OCI-LY1 (cell line): ENCODE results near the gene PPP1CA.

ENCODE experiments used
- H2AFZ ChIP-seq: fragments of 200-600 bp; sonication (generic), shearing (Covaris generic); 2 replicates; pipeline ENCODE4 v1.6.0; 2014; ENCODE audit warnings: antibody characterized with exemption, mild to moderate bottlenecking, low read length
- H3F3A ChIP-seq: fragments of 200-600 bp; sonication (generic), shearing (Covaris generic); 2 replicates; pipeline ENCODE4 v1.6.0; 2014; ENCODE audit warnings: mild to moderate bottlenecking, antibody characterized with exemption, low read length, moderate library complexity; ENCODE audit not compliant: insufficient read depth
- H3K27ac ChIP-seq: fragments of 200-600 bp; sonication (generic); 2 replicates; pipeline ENCODE4 v1.5.1; 2014; ENCODE audit warnings: low read length, mixed run types, mild to moderate bottlenecking, low read depth; ENCODE audit not compliant: poor library complexity, severe bottlenecking
- H3K27me3 ChIP-seq: fragments of 200-600 bp; sonication (generic); 2 replicates; pipeline ENCODE4 v1.6.0; 2014; ENCODE audit warnings: antibody characterized with exemption, mild to moderate bottlenecking, low read length, moderate library complexity; ENCODE audit not compliant: insufficient read depth
- H3K36me3 ChIP-seq: fragments of 200-600 bp; sonication (generic); 2 replicates; pipeline ENCODE4 v1.6.1; 2014; ENCODE audit warnings: mild to moderate bottlenecking, antibody characterized with exemption, low read length, moderate library complexity, mixed read lengths; ENCODE audit not compliant: insufficient read depth
- H3K4me1 ChIP-seq: fragments of 200-600 bp; sonication (generic); 2 replicates; pipeline ENCODE4 v1.5.1; 2014; ENCODE audit warnings: mild to moderate bottlenecking, low read length, moderate library complexity; ENCODE audit not compliant: insufficient read depth, severe bottlenecking
- H3K4me2 ChIP-seq: fragments of 200-600 bp; sonication (generic), shearing (Covaris generic); 2 replicates; pipeline ENCODE4 v1.6.1; 2014; ENCODE audit warnings: low read length
- H3K4me3 ChIP-seq: fragments of 200-600 bp; sonication (generic); 2 replicates; pipeline ENCODE4 v1.5.1; 2014; ENCODE audit warnings: low read length, low read depth, mild to moderate bottlenecking, mixed read lengths; ENCODE audit not compliant: poor library complexity, severe bottlenecking
- H3K79me2 ChIP-seq: fragments of 200-600 bp; shearing (Covaris generic); 2 replicates; pipeline ENCODE4 v1.6.1; 2016; ENCODE audit warnings: mixed run types, low read length, mixed read lengths; ENCODE audit not compliant: insufficient read depth
- H3K9ac ChIP-seq: fragments of 200-600 bp; sonication (generic), shearing (Covaris generic); 2 replicates; pipeline ENCODE4 v1.6.1; 2014; ENCODE audit warnings: mild to moderate bottlenecking, low read length, mixed read lengths
- H3K9me2 ChIP-seq: fragments of 200-600 bp; sonication (generic), shearing (Covaris generic); 2 replicates; pipeline ENCODE4 v1.6.1; 2014; ENCODE audit warnings: low read depth, mild to moderate bottlenecking, low read length, mixed read lengths
- H3K9me3 ChIP-seq: fragments of 200-600 bp; shearing (Covaris generic); 2 replicates; pipeline ENCODE4 v1.6.1; 2014; ENCODE audit warnings: low read length, mixed read lengths
- H4K20me1 ChIP-seq: fragments of 200-600 bp; sonication (generic), shearing (Covaris generic); 2 replicates; pipeline ENCODE4 v1.6.0; 2016; ENCODE audit warnings: mild to moderate bottlenecking, low read length; ENCODE audit not compliant: insufficient read depth
- CTCF ChIP-seq: fragments of 200-600 bp; sonication (generic), shearing (Covaris generic); IDR thresholded peaks from 2 replicates; pipeline ENCODE4 v1.5.1; 2017; ENCODE audit warnings: mild to moderate bottlenecking, antibody characterized with exemption, low read length, moderate library complexity, mixed read lengths
- EZH2 ChIP-seq: fragments of 200-600 bp; sonication (generic), shearing (Covaris generic); IDR thresholded peaks from 2 replicates; pipeline ENCODE4 v1.8.0; 2017; ENCODE audit warnings: borderline replicate concordance, mixed run types, mild to moderate bottlenecking, antibody characterized with exemption, low read length, moderate library complexity, mixed read lengths

Gene PPP1CA

GRCh38 chr11:67421430-67422031, 19.9 kb upstream of the PPP1CA start:
- no peaks in the 10 kb centered on the region for H3K27me3 ChIP-seq
- H3K9ac ChIP-seq = no peak overlapping the region
- H3K4me1 ChIP-seq = peaks cover 39% of the 10 kb centered on the region
- TF ChIP-seq CTCF = no peak
- TF ChIP-seq EZH2 = no peak
- no peaks in the 10 kb centered on the region for H3K9me2 ChIP-seq
- H3F3A ChIP-seq = no peaks in the 10 kb centered on the region
- no peaks in the 10 kb centered on the region for H3K36me3 ChIP-seq
- peak overlapping the region; percentile 35 for H3K4me3 ChIP-seq
- no peaks in the 10 kb centered on the region for H3K79me2 ChIP-seq
- no peak overlapping the region for H3K27ac ChIP-seq
- no peaks in the 10 kb centered on the region for H3K9me3 ChIP-seq
- no peaks in the 10 kb centered on the region for H4K20me1 ChIP-seq
- peak overlapping the region; percentile 73 for H3K4me2 ChIP-seq
- no peak overlapping the region for H2AFZ ChIP-seq

- Histone ChIP-seq H3K27ac (no peak overlapping the region), H3K9ac (peak overlapping the region; percentile 61; the same call in 1 of the 2 replicates)
Measured at GRCh38 chr11:67420646-67421429, 19.2 kb upstream of the PPP1CA start.

GRCh38 chr11:67420147-67420645, 18.5 kb upstream of the PPP1CA start:
- Histone ChIP-seq H3K9me3 (no peaks in the 10 kb centered on the region), H3K9ac (peak overlapping the region; percentile 61; the same call in 1 of the 2 replicates), H3K4me1 (peaks cover 49% of the 10 kb centered on the region), H3K27me3 (no peaks in the 10 kb centered on the region), H2AFZ (no peak overlapping the region), H3F3A (no peaks in the 10 kb centered on the region), H3K36me3 (no peaks in the 10 kb centered on the region), H3K4me3 (peak overlapping the region; percentile 56), H3K27ac (no peak overlapping the region), H3K79me2 (no peaks in the 10 kb centered on the region), H3K9me2 (no peaks in the 10 kb centered on the region), H3K4me2 (peak overlapping the region; percentile 73), H4K20me1 (no peaks in the 10 kb centered on the region)
- TF ChIP-seq CTCF = no peak
- TF ChIP-seq EZH2 = no peak

More at GRCh38 chr11:67420646-67421429, 19.2 kb upstream of the PPP1CA start:
- Histone ChIP-seq H3K4me2 (peak overlapping the region; percentile 73), H3K79me2 (no peaks in the 10 kb centered on the region), H3F3A (no peaks in the 10 kb centered on the region), H3K36me3 (no peaks in the 10 kb centered on the region), H3K4me3 (peak overlapping the region; percentile 56), H3K27me3 (no peaks in the 10 kb centered on the region), H2AFZ (no peak overlapping the region), H4K20me1 (no peaks in the 10 kb centered on the region), H3K9me3 (no peaks in the 10 kb centered on the region), H3K9me2 (no peaks in the 10 kb centered on the region), H3K4me1 (peaks cover 46% of the 10 kb centered on the region)
- no peak for TF ChIP-seq EZH2
- no peak for TF ChIP-seq CTCF
